ENCODE data around the gene TNPO1.

GRCh38 chr5:72925336-72926010 lies 109.0 kb downstream of the TNPO1 start:
- no peak for TF ChIP-seq CTCF (IDR thresholded peaks at IDR 0.05; ENCODE audit: control extremely low read depth in 1 of 3, insufficient read depth in 1 of 3, low read depth in 1 of 3, low read length in 3 of 3)
- TF ChIP-seq TCF12 (IDR thresholded peaks at IDR 0.05; ENCODE audit: low read depth, low read length): no peak
- TF ChIP-seq EP300 (IDR thresholded peaks at IDR 0.05; ENCODE audit: borderline replicate concordance in 1 of 2, low read depth in 2 of 2, low read length in 2 of 2): no peak
- no peak for TF ChIP-seq HDAC2 (IDR thresholded peaks at IDR 0.05; ENCODE audit: borderline replicate concordance in 1 of 2, low read depth in 2 of 2, low read length in 2 of 2)
- no peak for TF ChIP-seq CHD7 (IDR thresholded peaks at IDR 0.05; ENCODE audit: insufficient replicate concordance, low read length)
- TF ChIP-seq EZH2 (IDR thresholded peaks at IDR 0.05; ENCODE audit: low read depth, low read length, severe bottlenecking): no peak

Data from H1 (cell line).